Measurements from ENCODE around the gene INTS11. TPM values are rescaled to one million over a fixed set of nuclear protein-coding genes. Genes with fewer than 3 reads are reported as not detected.
A peak's percentile ranks its signal among the peaks of the same experiment; 100 is the strongest.

INTS11 gene
- total and polyA plus RNA-seq, 9 of the 15 experiments (the other 6 are each of a cell fraction or from before 2014, with no cell fraction given), result 3.6 to 183 (median 110) TPM

DNA sequence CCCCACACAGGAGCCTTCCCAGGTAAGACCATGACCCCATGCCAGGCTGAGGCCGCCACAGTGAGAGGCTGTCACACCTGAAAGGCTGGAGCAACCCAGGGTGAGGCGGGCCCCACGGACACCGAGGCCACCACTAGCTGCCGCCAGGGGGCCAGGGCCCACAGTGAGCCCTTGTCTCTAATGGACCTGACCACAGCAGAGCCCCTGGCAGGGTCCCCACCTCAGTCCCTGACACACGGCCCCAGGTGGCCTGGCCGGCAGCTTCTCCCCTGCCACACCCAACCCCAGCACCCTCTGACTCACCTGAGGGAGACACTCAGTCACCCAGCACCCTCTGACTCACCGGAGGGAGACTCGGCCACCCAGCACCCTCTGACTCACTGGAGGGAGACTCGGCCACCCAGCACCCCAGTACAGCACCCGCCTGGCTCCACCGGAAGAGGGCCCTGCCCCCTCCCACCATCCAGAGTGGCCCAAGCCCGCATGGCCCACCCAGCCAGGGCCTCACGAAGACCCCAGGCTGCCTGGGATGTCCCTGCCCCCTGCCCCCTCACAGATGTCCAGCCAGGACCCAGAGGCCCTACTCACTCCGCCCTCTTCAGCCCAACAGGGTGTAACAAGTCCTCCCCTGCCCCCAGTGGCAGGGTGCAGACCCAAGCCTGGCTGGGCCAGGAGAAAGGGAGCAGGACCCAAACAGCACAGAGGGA lies 20.3 kb upstream of the INTS11 start (continued):
- TF ChIP-seq, protein P1, sequence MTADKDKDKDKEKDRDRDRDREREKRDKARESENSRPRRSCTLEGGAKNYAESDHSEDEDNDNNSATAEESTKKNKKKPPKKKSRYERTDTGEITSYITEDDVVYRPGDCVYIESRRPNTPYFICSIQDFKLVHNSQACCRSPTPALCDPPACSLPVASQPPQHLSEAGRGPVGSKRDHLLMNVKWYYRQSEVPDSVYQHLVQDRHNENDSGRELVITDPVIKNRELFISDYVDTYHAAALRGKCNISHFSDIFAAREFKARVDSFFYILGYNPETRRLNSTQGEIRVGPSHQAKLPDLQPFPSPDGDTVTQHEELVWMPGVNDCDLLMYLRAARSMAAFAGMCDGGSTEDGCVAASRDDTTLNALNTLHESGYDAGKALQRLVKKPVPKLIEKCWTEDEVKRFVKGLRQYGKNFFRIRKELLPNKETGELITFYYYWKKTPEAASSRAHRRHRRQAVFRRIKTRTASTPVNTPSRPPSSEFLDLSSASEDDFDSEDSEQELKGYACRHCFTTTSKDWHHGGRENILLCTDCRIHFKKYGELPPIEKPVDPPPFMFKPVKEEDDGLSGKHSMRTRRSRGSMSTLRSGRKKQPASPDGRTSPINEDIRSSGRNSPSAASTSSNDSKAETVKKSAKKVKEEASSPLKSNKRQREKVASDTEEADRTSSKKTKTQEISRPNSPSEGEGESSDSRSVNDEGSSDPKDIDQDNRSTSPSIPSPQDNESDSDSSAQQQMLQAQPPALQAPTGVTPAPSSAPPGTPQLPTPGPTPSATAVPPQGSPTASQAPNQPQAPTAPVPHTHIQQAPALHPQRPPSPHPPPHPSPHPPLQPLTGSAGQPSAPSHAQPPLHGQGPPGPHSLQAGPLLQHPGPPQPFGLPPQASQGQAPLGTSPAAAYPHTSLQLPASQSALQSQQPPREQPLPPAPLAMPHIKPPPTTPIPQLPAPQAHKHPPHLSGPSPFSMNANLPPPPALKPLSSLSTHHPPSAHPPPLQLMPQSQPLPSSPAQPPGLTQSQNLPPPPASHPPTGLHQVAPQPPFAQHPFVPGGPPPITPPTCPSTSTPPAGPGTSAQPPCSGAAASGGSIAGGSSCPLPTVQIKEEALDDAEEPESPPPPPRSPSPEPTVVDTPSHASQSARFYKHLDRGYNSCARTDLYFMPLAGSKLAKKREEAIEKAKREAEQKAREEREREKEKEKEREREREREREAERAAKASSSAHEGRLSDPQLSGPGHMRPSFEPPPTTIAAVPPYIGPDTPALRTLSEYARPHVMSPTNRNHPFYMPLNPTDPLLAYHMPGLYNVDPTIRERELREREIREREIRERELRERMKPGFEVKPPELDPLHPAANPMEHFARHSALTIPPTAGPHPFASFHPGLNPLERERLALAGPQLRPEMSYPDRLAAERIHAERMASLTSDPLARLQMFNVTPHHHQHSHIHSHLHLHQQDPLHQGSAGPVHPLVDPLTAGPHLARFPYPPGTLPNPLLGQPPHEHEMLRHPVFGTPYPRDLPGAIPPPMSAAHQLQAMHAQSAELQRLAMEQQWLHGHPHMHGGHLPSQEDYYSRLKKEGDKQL (CRISPR knock-in tag; IDR thresholded peaks at IDR 0.05; ENCODE audit: borderline replicate concordance), result no peak
- TF ChIP-seq, protein P2, sequence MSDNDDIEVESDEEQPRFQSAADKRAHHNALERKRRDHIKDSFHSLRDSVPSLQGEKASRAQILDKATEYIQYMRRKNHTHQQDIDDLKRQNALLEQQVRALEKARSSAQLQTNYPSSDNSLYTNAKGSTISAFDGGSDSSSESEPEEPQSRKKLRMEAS (CRISPR knock-in tag; IDR thresholded peaks at IDR 0.05), result peak; percentile 52; the same call in 1 of the 2 replicates
- TF ChIP-seq, protein P3, sequence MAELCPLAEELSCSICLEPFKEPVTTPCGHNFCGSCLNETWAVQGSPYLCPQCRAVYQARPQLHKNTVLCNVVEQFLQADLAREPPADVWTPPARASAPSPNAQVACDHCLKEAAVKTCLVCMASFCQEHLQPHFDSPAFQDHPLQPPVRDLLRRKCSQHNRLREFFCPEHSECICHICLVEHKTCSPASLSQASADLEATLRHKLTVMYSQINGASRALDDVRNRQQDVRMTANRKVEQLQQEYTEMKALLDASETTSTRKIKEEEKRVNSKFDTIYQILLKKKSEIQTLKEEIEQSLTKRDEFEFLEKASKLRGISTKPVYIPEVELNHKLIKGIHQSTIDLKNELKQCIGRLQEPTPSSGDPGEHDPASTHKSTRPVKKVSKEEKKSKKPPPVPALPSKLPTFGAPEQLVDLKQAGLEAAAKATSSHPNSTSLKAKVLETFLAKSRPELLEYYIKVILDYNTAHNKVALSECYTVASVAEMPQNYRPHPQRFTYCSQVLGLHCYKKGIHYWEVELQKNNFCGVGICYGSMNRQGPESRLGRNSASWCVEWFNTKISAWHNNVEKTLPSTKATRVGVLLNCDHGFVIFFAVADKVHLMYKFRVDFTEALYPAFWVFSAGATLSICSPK (IDR thresholded peaks at IDR 0.05; ENCODE audit: borderline replicate concordance), result 0 out of 2 replicates have a peak, but pooled peaks have one; percentile 54
- no peak for TF ChIP-seq SRSF1 (IDR thresholded peaks at IDR 0.05; ENCODE audit: low read depth, low read length)
- TF ChIP-seq SMAD3 (CRISPR knock-in tag; conservative IDR thresholded peaks at IDR 0.05), result no peak
- no peak for TF ChIP-seq HNRNPLL (IDR thresholded peaks at IDR 0.05; ENCODE audit: low read depth, low read length, poor library complexity, severe bottlenecking)
- TF ChIP-seq NCOA6 (IDR thresholded peaks at IDR 0.05), result no peak
- TF ChIP-seq FOXP1 (CRISPR knock-in tag; IDR thresholded peaks at IDR 0.05), result 0 out of 2 replicates have a peak, but pooled peaks have one; percentile 70
- TF ChIP-seq, protein P4, sequence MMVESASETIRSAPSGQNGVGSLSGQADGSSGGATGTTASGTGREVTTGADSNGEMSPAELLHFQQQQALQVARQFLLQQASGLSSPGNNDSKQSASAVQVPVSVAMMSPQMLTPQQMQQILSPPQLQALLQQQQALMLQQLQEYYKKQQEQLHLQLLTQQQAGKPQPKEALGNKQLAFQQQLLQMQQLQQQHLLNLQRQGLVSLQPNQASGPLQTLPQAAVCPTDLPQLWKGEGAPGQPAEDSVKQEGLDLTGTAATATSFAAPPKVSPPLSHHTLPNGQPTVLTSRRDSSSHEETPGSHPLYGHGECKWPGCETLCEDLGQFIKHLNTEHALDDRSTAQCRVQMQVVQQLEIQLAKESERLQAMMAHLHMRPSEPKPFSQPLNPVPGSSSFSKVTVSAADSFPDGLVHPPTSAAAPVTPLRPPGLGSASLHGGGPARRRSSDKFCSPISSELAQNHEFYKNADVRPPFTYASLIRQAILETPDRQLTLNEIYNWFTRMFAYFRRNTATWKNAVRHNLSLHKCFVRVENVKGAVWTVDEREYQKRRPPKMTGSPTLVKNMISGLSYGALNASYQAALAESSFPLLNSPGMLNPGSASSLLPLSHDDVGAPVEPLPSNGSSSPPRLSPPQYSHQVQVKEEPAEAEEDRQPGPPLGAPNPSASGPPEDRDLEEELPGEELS (CRISPR knock-in tag; IDR thresholded peaks at IDR 0.05; ENCODE audit: borderline replicate concordance), result no peak
- no peak for TF ChIP-seq ZNF124 (CRISPR knock-in tag; IDR thresholded peaks at IDR 0.05)
- no peak for TF ChIP-seq ZNF263 (CRISPR knock-in tag; IDR thresholded peaks at IDR 0.05; ENCODE audit: borderline replicate concordance)
- no peak for TF ChIP-seq SP2 (IDR thresholded peaks at IDR 0.05; ENCODE audit: extremely low read depth, low read depth, low read length, poor library complexity, severe bottlenecking)
- TF ChIP-seq, protein P5, sequence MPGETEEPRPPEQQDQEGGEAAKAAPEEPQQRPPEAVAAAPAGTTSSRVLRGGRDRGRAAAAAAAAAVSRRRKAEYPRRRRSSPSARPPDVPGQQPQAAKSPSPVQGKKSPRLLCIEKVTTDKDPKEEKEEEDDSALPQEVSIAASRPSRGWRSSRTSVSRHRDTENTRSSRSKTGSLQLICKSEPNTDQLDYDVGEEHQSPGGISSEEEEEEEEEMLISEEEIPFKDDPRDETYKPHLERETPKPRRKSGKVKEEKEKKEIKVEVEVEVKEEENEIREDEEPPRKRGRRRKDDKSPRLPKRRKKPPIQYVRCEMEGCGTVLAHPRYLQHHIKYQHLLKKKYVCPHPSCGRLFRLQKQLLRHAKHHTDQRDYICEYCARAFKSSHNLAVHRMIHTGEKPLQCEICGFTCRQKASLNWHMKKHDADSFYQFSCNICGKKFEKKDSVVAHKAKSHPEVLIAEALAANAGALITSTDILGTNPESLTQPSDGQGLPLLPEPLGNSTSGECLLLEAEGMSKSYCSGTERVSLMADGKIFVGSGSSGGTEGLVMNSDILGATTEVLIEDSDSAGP (CRISPR knock-in tag; IDR thresholded peaks at IDR 0.05), result no peak

Data from K562 (cell line).